Tibial artery (tissue), 4 donors: ENCODE measurements around the gene EFCAB12.

ENCODE experiments used
- DNase-seq, 2 donors: peaks; one replicate each; pipeline ENCODE4 v3.0.0-alpha.2; 2019
- H3K27ac ChIP-seq, 2 donors: fragments of 200-600 bp; sonication (generic) in 1 of 2; 1 replicate in 1 of 2; 2 replicates in 1 of 2; pipeline ENCODE4 v1.5.1; 2018 to 2019; ENCODE audit warnings: mild to moderate bottlenecking in 1 of 2
- H3K27me3 ChIP-seq, 2 donors: fragments of 200-600 bp; sonication (generic) in 1 of 2; one replicate each; pipeline versions ENCODE4 v1.5.1 to v1.6.0; 2016 to 2019
- H3K36me3 ChIP-seq, 3 donors: fragments of 200-600 bp; sonication (generic) in 2 of 3; one replicate each; pipeline ENCODE4 v1.5.1; 2016 to 2019; ENCODE audit warnings: mild to moderate bottlenecking in 2 of 3
- H3K4me1 ChIP-seq, 4 donors: fragments of 200-600 bp; sonication (generic) in 2 of 4; 1 replicate in 3 of 4; 2 replicates in 1 of 4; pipeline ENCODE4 v1.5.1; 2016 to 2019
- H3K4me3 ChIP-seq, 2 donors: fragments of 200-600 bp; sonication (generic) in 1 of 2; 1 replicate in 1 of 2; 2 replicates in 1 of 2; pipeline ENCODE4 v1.5.1; 2018 to 2019; ENCODE audit warnings: mild to moderate bottlenecking in 2 of 2
- H3K9me3 ChIP-seq, 3 donors: fragments of 200-600 bp; sonication (generic) in 1 of 3; one replicate each; pipeline ENCODE4 v1.5.1; 2016 to 2019
- intact Hi-C: fragments of 100-400 bp; cut with DNase I; formaldehyde crosslinking; loops from one replicate; pipeline ENCODE4 v1.15.0; 2023; ENCODE audit warnings: low total_unique reads
- TF ChIP-seq, protein P1 (sequence below), 2 experiments: fragments of 200-600 bp in 1 of 2; fragments of 450-650 bp in 1 of 2; IDR thresholded peaks; one replicate each; pipeline ENCODE4 v1.5.1; 2017 to 2019; ENCODE audit warnings: antibody characterized with exemption in 2 of 2, mild to moderate bottlenecking in 1 of 2, moderate library complexity in 1 of 2

Gene EFCAB12

DNA sequence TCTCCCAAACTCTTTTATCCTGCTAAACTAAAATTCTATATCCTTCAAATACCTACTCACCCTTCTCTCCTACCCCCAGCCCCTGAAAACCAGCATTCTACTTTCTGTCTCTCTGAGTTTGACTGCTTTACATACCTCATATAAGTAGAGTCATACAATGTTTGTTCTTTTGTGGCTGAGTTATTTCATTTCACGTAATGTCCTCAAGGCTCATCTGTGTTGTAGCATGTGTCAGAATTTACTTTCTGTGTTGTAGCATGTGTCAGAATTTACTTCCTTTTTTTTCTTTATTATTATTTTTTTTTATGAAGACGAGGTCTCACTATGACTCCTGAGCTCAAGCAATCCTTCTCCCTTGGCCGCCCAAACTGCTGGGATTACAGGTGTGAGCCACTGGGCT is 31.7 kb upstream of the EFCAB12 start:
- intact Hi-C loops = no loop called here
- no peak overlapping the region for H3K4me3 ChIP-seq
- no peaks in the 10 kb centered on the region for H3K9me3 ChIP-seq
- H3K36me3 ChIP-seq = peaks cover 16 to 71% (median 51%) of the 10 kb centered on the region in 3 donors
- no peak for DNase-seq
- H3K27me3 ChIP-seq = no peaks in the 10 kb centered on the region
- no peak overlapping the region for H3K27ac ChIP-seq
- TF ChIP-seq, protein P1, sequence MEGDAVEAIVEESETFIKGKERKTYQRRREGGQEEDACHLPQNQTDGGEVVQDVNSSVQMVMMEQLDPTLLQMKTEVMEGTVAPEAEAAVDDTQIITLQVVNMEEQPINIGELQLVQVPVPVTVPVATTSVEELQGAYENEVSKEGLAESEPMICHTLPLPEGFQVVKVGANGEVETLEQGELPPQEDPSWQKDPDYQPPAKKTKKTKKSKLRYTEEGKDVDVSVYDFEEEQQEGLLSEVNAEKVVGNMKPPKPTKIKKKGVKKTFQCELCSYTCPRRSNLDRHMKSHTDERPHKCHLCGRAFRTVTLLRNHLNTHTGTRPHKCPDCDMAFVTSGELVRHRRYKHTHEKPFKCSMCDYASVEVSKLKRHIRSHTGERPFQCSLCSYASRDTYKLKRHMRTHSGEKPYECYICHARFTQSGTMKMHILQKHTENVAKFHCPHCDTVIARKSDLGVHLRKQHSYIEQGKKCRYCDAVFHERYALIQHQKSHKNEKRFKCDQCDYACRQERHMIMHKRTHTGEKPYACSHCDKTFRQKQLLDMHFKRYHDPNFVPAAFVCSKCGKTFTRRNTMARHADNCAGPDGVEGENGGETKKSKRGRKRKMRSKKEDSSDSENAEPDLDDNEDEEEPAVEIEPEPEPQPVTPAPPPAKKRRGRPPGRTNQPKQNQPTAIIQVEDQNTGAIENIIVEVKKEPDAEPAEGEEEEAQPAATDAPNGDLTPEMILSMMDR (IDR thresholded peaks at IDR 0.05) = no peak
- no peaks in the 10 kb centered on the region for H3K4me1 ChIP-seq

DNA sequence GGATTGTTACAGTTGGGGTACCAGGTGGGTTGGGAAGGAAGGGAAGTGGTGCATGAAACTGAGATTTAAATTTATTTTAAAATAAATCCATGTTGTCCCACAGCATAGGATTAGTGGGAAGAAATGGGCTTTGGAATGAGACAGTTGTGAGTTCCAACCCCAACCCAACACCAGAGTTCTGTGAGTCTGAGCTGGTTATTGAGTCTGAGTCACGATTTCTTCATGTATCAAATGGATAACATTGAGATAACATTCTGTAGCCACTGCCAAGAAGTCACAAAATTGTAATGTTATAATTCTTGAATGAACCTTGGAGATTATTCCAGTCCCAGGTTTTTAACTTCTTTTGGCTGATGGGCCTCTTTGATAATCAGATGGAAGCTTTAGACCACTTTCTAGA is 25.3 kb upstream of the EFCAB12 start:
- no peaks in the 10 kb centered on the region for H3K27me3 ChIP-seq
- H3K36me3 ChIP-seq = peaks cover 19 to 56% (median 45%) of the 10 kb centered on the region in 3 donors
- H3K9me3 ChIP-seq = no peaks in the 10 kb centered on the region
- no peak for DNase-seq
- H3K4me3 ChIP-seq = no peak overlapping the region
- intact Hi-C loops = no loop called here
- TF ChIP-seq, protein P1 (IDR thresholded peaks at IDR 0.05) = no peak
- H3K4me1 ChIP-seq = no peaks in the 10 kb centered on the region
- no peak overlapping the region for H3K27ac ChIP-seq

DNA sequence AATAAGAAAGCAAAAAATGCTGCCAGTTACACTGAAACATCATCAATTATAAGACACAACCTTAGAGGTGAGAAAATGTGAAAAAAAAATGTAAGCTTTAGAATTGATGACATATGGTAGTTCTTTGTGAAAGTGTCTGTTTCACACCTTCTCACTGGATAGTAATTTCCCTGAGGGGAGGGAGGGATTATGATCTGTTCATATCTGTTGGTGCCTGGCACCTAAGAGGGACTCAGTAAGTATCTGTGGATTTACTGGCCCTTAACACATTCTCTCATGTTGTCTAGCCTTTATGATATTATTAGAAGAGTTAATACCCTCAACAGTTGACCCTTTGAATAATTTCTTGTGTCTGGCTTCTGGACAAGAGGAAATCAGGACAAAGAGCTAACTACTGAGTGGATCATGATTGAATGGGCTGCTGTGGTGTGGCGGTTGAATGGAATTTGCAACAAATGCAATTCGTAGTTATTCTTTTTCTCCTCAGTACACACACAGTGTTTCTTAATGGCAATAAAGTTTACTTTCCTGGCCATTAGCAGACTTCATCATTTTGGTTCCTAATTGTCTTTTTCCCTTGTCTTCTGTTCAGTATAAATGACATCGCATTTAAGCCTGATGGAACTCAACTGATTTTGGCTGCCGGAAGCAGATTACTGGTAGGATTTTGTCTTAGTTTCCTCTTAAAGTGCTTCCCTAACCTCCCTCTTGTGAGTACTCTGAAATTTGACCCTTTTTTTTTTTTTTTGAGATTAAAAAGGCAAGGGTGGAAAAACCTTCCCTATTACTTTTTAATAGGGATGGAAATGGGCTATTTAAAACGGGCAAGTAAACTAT is 21.1 kb upstream of the EFCAB12 start:
- no peak overlapping the region for H3K27ac ChIP-seq

DNA sequence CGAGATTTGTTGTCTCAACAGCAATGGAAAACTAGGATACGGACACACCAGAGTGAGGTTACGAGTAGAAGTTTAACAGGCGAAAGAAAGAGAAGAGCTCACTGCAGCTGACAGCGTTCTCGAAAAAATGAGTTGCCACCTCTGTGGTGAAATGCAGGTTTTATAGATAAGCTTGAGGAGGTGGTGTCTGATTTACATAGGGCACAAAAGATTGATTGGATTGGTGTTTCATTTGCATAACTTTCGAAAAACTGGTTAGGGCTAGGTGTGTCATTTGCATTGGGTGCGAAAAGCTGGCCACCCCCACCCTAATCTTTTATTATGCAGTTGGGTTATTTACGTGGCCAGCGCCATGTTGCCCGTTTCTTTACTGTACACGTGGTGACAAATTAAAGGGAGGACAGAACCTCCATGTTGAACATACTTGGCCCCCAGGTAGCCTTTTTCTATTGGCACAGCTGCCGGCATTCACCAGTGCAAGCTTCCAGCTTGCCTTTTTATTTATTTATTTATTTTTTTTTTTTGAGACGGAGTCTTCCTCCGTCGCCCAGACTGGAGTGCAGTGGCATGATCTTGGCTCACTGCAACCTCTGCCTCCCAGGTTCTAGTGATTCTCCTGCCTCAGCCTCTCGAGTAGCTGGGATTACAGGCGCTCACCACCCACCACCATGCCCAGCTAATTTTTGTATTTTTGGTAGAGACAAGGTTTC is 19.9 kb upstream of the EFCAB12 start:
- H3K4me1 ChIP-seq = peaks cover 0 to 7% (median 3%) of the 10 kb centered on the region in 4 donors
- H3K27me3 ChIP-seq = no peaks in the 10 kb centered on the region
- TF ChIP-seq, protein P1 (IDR thresholded peaks at IDR 0.05) = no peak
- H3K4me3 ChIP-seq = no peak overlapping the region
- H3K36me3 ChIP-seq = peaks cover 0 to 13% (median 13%) of the 10 kb centered on the region in 3 donors
- no peak overlapping the region for H3K27ac ChIP-seq
- no peak for DNase-seq
- intact Hi-C loops = no loop called here
- H3K9me3 ChIP-seq = no peaks in the 10 kb centered on the region

More for the DNA sequence above, 21.1 kb upstream of the EFCAB12 start:
- Histone ChIP-seq H3K4me3 (no peak overlapping the region), H3K9me3 (no peaks in the 10 kb centered on the region), H3K4me1 (no peaks in the 10 kb centered on the region), H3K36me3 (peaks cover under 1 to 24% (median 23%) of the 10 kb centered on the region in 3 donors), H3K27me3 (no peaks in the 10 kb centered on the region)
- DNase-seq = no peak
- intact Hi-C loops = no loop called here
- TF ChIP-seq, protein P1 (IDR thresholded peaks at IDR 0.05) = no peak

DNA sequence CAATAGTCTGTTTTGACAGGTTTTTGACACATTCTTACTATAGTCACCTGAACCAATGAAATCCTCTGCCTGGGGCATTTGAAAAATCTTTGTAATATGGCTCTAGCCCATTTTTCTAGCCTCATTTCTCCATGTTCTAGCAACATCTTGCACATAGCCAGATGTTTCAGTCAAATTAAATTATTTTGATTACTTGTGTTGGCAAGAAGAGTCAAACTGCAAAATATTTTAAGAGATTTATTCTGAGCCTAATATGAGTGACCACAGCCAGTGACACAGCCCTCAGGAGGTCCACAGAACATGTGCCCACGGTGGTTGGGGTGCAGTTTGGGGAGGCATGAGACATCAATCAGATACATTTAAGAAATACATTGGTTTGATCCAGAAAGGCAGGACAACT is 18.5 kb upstream of the EFCAB12 start:
- H3K27me3 ChIP-seq = no peaks in the 10 kb centered on the region
- peaks cover 0 to 20% (median 13%) of the 10 kb centered on the region in 4 donors for H3K4me1 ChIP-seq
- intact Hi-C loops = no loop called here
- peaks cover 0 to 5% (median 0%) of the 10 kb centered on the region in 3 donors for H3K36me3 ChIP-seq
- no peaks in the 10 kb centered on the region for H3K9me3 ChIP-seq
- no peak for DNase-seq
- TF ChIP-seq, protein P1 (IDR thresholded peaks at IDR 0.05) = no peak
- no peak overlapping the region for H3K4me3 ChIP-seq
- no peak overlapping the region for H3K27ac ChIP-seq
